ENCODE results near the gene ETFBKMT. TPM values are rescaled to one million over a fixed set of nuclear protein-coding genes. Genes with fewer than 3 reads are reported as not detected.

Gene ETFBKMT
- total and polyA plus RNA-seq, 2 of the 13 experiments (the other 11 are each of a cell fraction or from before 2014, with no cell fraction given): 0.62 to 0.93 TPM

DNA sequence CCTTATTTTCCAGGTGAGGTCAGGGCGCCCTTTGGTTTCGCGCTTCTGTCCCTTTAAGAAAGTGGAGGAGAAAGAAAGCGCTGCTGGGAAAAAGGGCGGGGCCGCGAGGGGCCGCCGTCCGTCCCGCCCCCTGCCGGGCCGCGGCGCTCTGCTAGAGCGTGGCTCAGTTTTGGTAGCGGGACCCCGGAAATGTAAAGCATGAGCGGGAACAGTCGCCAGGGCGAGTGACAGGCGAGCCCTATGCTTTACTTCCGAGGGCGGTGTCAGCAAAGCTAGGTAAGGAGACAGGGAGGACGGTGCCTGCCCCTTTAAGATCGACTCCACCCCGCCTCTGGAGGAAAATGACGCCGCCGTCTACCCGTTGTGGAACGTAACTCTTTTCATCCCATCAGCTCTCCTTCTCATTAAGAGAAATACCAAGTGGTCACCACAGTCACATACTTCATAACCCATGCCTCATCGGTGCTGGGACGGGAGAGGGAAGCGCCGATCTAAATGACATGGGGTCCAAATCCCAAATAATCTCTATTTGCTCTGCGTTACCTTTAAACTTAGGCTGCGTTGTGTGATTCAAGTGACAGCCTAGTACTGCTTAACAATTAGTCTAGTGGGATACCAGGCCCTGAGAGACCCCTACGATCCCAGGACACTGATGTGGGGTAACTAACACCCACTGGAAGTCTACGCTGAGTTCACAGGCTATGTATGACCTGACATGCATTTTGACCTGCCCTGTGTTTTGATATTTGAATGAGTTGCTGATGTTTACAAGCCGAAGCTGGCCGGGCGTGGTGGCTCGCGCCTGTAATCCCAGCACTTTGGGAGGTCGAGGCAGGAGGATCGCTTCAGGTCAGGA is at the start of gene ETFBKMT (continued):
- TF ChIP-seq ATF7-NPFF (CRISPR knock-in tag; IDR thresholded peaks at IDR 0.05; ENCODE audit: low read depth): no peak
- TF ChIP-seq SRSF1 (optimal IDR thresholded peaks at IDR 0.05; ENCODE audit: low read depth, low read length): no peak
- no peak; the same call in 1 of the 2 replicates for TF ChIP-seq ZNF441 (CRISPR knock-in tag; IDR thresholded peaks at IDR 0.05; ENCODE audit: borderline replicate concordance)
- TF ChIP-seq RFX5 (IDR thresholded peaks at IDR 0.05; ENCODE audit: low read depth, low read length): no peak
- no peak for TF ChIP-seq AKNA (CRISPR knock-in tag; IDR thresholded peaks at IDR 0.05; ENCODE audit: borderline replicate concordance)
- TF ChIP-seq TCF12 (IDR thresholded peaks at IDR 0.05): no peak
- no peak for TF ChIP-seq TCF12 (CRISPR knock-in tag; IDR thresholded peaks at IDR 0.05)
- no peak for TF ChIP-seq NCOA5 (CRISPR knock-in tag; IDR thresholded peaks at IDR 0.05)
- no peak; the same call in 1 of the 2 replicates for TF ChIP-seq ZNF263 (CRISPR knock-in tag; IDR thresholded peaks at IDR 0.05)
- TF ChIP-seq DDIT3 (CRISPR knock-in tag; IDR thresholded peaks at IDR 0.05): no peak
- TF ChIP-seq, protein P1, sequence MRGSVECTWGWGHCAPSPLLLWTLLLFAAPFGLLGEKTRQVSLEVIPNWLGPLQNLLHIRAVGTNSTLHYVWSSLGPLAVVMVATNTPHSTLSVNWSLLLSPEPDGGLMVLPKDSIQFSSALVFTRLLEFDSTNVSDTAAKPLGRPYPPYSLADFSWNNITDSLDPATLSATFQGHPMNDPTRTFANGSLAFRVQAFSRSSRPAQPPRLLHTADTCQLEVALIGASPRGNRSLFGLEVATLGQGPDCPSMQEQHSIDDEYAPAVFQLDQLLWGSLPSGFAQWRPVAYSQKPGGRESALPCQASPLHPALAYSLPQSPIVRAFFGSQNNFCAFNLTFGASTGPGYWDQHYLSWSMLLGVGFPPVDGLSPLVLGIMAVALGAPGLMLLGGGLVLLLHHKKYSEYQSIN (CRISPR knock-in tag; IDR thresholded peaks at IDR 0.05; ENCODE audit: borderline replicate concordance): no peak
- TF ChIP-seq SIX4 (CRISPR knock-in tag; IDR thresholded peaks at IDR 0.05): no peak
- no peak for TF ChIP-seq MYNN (CRISPR knock-in tag; IDR thresholded peaks at IDR 0.05; ENCODE audit: low read depth)
- TF ChIP-seq ZNF598 (CRISPR knock-in tag; IDR thresholded peaks at IDR 0.05; ENCODE audit: borderline replicate concordance): no peak
- no peak for TF ChIP-seq NFIB (CRISPR knock-in tag; IDR thresholded peaks at IDR 0.05; ENCODE audit: borderline replicate concordance)
- 0 out of 2 replicates have a peak, but pooled peaks have one; percentile 9 for TF ChIP-seq ZNF790 (CRISPR knock-in tag; IDR thresholded peaks at IDR 0.05; ENCODE audit: borderline replicate concordance)
- peak; percentile 77 for TF ChIP-seq PHF20 (CRISPR knock-in tag; IDR thresholded peaks at IDR 0.05)
- no peak for TF ChIP-seq RNF219 (CRISPR knock-in tag; IDR thresholded peaks at IDR 0.05)
- no peak for TF ChIP-seq HNRNPH1 (optimal IDR thresholded peaks at IDR 0.05; ENCODE audit: low read depth, low read length)
- no peak for TF ChIP-seq NR2F6 (IDR thresholded peaks at IDR 0.05)
- no peak for TF ChIP-seq NR2F6 (CRISPR knock-in tag; IDR thresholded peaks at IDR 0.05)
- no peak for TF ChIP-seq ZNF747 (CRISPR knock-in tag; IDR thresholded peaks at IDR 0.05; ENCODE audit: borderline replicate concordance)
- TF ChIP-seq ZNF124 (CRISPR knock-in tag; IDR thresholded peaks at IDR 0.05): no peak
